Activated CD8-positive, alpha-beta memory T cell treated with anti-CD3 and anti-CD28 coated beads for 36 hours (primary cell): ENCODE results near the gene CENPA. TPM values are rescaled to one million over a fixed set of nuclear protein-coding genes. Genes with fewer than 3 reads are reported as not detected.
"Not testable (repeated sequence)": the region's sequence is repeated elsewhere in the genome, so short reads cannot be mapped to it uniquely, and the experiment has no call there.

Experiments used
- CTCF ChIA-PET: fragments of 350-600 bp; sonication (Branson Sonifier 250); formaldehyde crosslinking; loops from one replicate; lab custom pipeline; 2021; ENCODE audit warnings: antibody characterized with exemption; lab: Charles Lee
- POLR2A ChIA-PET: fragments of 350-600 bp; sonication (Branson Sonifier 250); formaldehyde crosslinking; loops from one replicate; lab custom pipeline; 2021; ENCODE audit warnings: antibody characterized with exemption; lab: Charles Lee
- total RNA-seq, 2 experiments: library from RNA; stranded (reverse); gene quantifications; one replicate each; pipeline ENCODE4 v1.2.3, GENCODE V29; 2021

CENPA gene
- total RNA-seq, 2 experiments from 2014 or later, result 27.2 to 27.8 TPM

DNA sequence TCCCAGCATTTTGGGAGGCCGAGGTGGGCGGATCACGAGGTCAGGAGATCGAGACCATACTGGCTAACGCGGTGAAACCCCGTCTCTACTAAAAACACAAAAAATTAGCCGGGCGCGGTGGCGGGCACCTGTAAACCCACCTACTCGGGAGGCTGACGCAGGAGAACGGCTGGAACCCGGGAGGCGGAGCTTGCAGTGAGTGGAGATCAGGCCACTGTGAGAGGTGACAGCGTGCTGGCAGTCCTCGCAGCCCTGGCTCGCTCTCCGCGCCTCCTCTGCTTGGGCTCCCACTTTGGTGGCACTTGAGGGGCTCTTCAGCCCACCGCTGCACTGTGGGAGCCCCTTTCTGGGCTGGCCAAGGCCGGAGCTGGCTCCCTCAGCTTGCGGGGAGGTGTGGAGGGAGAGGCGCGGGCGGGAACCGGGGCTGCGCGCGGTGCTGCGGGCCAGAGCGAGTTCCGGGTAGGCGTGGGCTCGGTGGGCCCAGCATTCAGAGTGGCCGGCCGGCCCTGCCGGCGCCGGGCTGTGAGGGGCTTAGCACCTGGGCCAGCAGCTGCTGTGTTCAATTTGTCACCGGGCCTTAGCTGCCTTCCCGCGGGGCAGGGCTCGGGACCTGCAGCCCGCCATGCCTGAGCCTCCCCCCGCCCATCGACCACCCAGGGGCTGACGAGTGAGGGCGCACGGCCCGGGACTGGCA lies 28.4 kb downstream of the CENPA start:
- CTCF ChIA-PET, POLR2A ChIA-PET: not testable (repeated sequence)

- ChIA-PET CTCF (interaction anchor here (0.8 kb wide), 1 partner anchor 243 kb away, joined by 4 read pairs; no protein-coding TSS in a partner anchor), POLR2A (interaction anchor here (0.5 kb wide), 1 partner anchor 375 kb away, joined by 3 read pairs; no protein-coding TSS in a partner anchor)
Measured at GRCh38 chr2:26816893-26817292, 31.0 kb downstream of the CENPA start.

- ChIA-PET POLR2A (no interaction called here), CTCF (no interaction called here)
Measured at GRCh38 chr2:26818255-26818654, 32.4 kb downstream of the CENPA start.

DNA sequence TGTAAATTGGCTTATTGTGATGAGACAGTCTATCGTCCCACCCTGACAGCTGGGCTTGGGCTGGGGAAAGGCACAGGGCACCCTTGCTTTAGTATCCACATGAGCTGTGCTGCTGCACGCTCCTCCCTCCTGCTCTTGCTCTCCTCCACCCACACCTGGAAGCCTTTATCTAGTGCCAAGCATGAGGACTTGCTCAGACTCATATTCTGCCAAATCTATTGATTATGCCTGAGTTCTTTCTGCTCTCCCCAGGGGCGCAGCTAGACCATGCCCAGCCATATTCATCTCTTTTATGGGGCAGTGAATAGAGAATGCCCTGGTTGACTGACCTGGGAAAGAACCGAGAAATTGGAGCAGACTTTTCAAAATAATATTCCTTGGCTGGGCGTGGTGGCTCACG lies 33.1 kb downstream of the CENPA start:
- ChIA-PET CTCF (no interaction called here), POLR2A (no interaction called here)

- ChIA-PET POLR2A (interaction anchor here (0.6 kb wide), 1 partner anchor 43 kb away, joined by 5 read pairs; no protein-coding TSS in a partner anchor), CTCF (interaction anchor here (0.7 kb wide), 1 partner anchor 303 kb away, joined by 3 read pairs; no protein-coding TSS in a partner anchor)
Measured at GRCh38 chr2:26820932-26821331, 35.1 kb downstream of the CENPA start.

DNA sequence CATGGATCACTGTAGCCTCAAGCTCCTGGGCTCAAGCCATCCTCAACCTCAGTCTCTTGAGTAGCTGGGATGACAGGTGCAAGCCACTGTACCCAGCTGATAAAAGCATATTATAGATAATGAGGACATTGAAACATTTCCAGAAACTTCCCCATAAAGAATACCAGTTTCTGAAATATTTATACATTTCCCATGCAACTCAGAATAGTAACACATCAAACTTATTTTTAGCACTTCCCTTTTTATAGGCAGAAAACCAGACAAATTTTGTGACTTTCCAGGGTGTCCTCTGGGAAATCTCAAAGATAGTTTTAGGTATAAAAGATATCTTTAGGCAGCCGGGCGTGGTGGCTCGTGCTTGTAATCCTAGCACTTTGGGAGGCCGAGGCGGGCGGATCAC lies 37.0 kb downstream of the CENPA start:
- CTCF ChIA-PET, result interaction anchor here (0.7 kb wide), 1 partner anchor 27 kb away, joined by 3 read pairs; no protein-coding TSS in a partner anchor

DNA sequence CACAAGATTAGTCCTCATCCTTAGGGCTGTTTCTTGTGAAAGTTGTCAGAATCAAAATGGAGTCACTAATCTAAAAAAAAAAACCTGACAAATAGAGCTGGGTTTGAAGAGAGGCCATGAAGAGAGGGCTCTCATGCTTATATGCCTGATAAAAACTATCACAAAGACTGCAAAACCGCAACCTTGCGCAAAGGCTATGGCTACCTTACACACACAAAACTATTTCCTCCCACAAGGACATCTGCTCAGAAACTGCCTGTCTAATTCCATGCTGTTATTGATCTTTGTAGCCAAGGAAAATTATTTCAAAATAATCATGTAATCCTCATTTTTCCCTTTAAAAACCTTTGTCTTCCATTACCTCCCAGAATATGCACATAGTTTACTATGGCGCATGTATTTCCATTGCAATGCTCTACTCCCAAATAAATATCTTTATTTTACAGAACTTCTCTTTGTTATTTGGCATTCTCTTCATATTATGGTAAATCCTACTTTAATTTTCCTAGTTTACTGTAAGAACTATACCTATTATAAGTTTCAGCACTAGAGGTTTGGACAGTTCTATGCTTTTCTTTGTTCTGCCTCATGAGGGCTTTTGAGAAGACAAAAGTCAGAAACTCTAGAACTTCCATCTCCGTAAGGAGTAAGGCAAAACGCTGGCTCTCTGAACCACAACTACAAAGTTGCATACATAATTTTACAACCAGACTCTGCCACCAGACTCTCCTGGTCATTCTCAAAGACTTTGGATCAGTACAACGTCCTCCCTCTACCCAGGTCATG lies 52.5 kb downstream of the CENPA start:
- CTCF ChIA-PET, result no interaction called here
- POLR2A ChIA-PET, result no interaction called here

More for the DNA sequence above, 37.0 kb downstream of the CENPA start:
- POLR2A ChIA-PET, result no interaction called here

DNA sequence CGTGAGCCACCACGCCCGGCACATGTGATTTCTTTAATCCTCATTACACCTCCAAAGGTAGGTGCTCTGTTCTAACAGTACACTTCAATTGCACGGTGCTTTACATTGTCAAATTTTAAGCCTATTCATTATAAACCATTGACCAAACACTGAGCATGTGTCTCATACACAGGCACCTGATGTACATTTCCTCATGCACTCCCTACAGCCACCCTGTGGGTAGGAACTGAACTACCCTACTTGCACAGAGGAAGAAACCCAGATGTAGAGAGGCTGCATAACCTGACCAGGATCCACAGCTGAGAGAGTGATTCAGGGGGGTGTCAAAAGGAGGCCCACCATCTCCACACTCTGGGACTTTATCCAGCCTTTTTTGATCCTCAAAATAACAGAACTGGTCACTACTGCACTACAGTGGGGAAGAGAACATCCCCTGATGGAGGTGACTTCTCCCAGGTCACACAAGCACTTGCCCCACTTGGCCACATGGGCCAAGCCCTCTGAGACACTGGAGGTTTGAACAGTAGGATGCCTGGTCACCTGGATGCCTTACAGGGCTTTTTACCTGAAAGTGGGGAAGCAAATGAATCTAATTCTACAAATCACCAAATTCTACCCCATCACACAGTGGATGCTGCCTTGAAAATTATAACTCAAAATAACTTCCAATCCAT lies 55.2 kb downstream of the CENPA start:
- ChIA-PET CTCF (interaction anchor here (0.7 kb wide), 1 partner anchor 388 kb away, joined by 4 read pairs; no protein-coding TSS in a partner anchor), POLR2A (no interaction called here)

GRCh38 chr2:26843041-26843440 lies 57.2 kb downstream of the CENPA start:
- POLR2A ChIA-PET, result no interaction called here
- CTCF ChIA-PET, result interaction anchor here (1.6 kb wide), 1 partner anchor 94 kb away, joined by 4 read pairs; no protein-coding TSS in a partner anchor

Other genes starting within 250 kb of the CENPA start
- gene CIB4, start 144.7 kb upstream of the CENPA start, total RNA-seq, result not detected
- gene KCNK3, start 93.3 kb upstream of the CENPA start, total RNA-seq, result not detected
- 10 to 100 TPM in 1 of 2 experiments, 1 to 10 TPM in 1; 8.3 to 10.3 TPM for gene SLC35F6, start 21.8 kb upstream of the CENPA start, total RNA-seq
- not detected for gene DPYSL5, start 62.1 kb downstream of the CENPA start, total RNA-seq
- gene MAPRE3, start 184.6 kb downstream of the CENPA start, total RNA-seq, result 1 to 10 TPM; 2.4 to 3.8 TPM
- gene TMEM214, start 246.9 kb downstream of the CENPA start, total RNA-seq, result 10 to 100 TPM; 74.4 to 75.0 TPM